OCI-LY1 (cell line): ENCODE data around the gene SUSD1.

Experiments
- CTCF ChIP-seq: fragments of 200-600 bp; sonication (generic), shearing (Covaris generic); IDR thresholded peaks from 2 replicates; pipeline ENCODE4 v1.5.1; 2017; ENCODE audit warnings: mild to moderate bottlenecking, antibody characterized with exemption, low read length, moderate library complexity, mixed read lengths
- EZH2 ChIP-seq: fragments of 200-600 bp; sonication (generic), shearing (Covaris generic); IDR thresholded peaks from 2 replicates; pipeline ENCODE4 v1.8.0; 2017; ENCODE audit warnings: borderline replicate concordance, mixed run types, mild to moderate bottlenecking, antibody characterized with exemption, low read length, moderate library complexity, mixed read lengths

GRCh38 chr9:112127281-112127680 is 47.8 kb downstream of the SUSD1 start:
- TF ChIP-seq CTCF (no peak), EZH2 (no peak)
